H7 (cell line): ENCODE data around the gene ZCCHC18. TPM values are rescaled to one million over a fixed set of nuclear protein-coding genes. Genes with fewer than 3 reads are reported as not detected.

Experiments
- DNase-seq: peaks from one replicate; pipeline ENCODE4 v3.0.0; 2012
- H3K27me3 ChIP-seq: 2 replicates; pipeline ENCODE4 v1.6.0; 2011; ENCODE audit warnings: mild to moderate bottlenecking, low read length; ENCODE audit not compliant: control insufficient read depth, insufficient read depth
- H3K36me3 ChIP-seq: replicated peaks from 2 replicates; pipeline ENCODE4 v1.5.1; 2011; ENCODE audit warnings: low read length; ENCODE audit not compliant: control insufficient read depth, insufficient read depth
- H3K4me3 ChIP-seq: 2 replicates; pipeline ENCODE4 v1.5.1; 2011; ENCODE audit warnings: low read depth, mild to moderate bottlenecking, control low read depth, low read length, moderate library complexity; ENCODE audit not compliant: insufficient read depth
- total RNA-seq: library from RNA; depleted of rRNA; stranded (reverse); fragments of >200 nt; shearing (Covaris generic); gene quantifications from 2 replicates; pipeline ENCODE4 v1.2.3, GENCODE V29; 2014; rRNA removed

ZCCHC18 gene
- total RNA-seq, 1 experiment from 2014 or later, result 3.5 TPM

DNA sequence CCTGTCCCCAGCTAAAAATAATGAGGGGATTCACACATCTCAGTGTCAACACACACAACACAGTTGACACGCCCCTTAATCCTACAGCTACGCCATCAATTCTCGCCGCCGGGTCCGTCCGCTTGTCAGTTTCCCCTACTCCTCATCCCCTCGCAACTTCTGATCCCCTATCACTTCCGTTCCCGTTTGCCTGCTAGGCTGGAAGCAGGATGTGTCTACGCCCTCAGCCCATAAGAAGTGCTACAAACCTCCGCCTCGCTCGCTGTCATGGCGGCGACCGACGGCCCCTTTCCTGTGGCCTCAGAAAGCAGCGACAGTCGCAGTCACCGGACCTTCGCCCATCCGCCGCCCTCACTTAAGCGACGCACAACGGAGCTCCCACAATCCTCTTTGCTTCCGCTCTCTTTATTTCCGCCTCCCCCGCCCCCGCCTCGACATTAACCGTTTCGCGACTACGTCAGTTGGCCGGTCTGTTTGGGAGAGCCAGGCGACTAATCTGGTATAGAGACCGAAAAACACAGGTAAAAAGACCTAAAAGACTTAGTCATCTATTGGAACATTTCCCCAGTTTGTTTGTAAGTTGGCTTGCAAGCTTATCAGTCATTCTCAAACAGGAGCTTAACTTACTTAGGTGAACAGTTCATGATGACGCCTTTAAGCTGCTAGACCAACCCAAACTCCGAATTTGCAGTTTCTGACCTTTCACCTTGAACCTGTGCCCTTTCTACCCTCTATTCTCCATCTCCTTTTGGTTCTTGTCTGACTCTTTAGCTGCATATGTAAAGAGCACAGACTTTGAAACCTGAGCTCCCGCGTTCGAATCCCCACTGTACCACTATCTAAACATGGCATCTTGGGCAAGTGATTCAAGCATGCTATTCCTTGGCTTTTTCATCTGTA lies 44.6 kb downstream of the ZCCHC18 start, which contains the start of gene SLC25A53:
SLC25A53 (minus strand) TSS at position 380 of the 900 bp plus-strand sequence. CDS start 51,752 bp downstream, outside the sequence.
- peak; percentile 49 for DNase-seq
- Histone ChIP-seq H3K27me3 (no peaks in the 10 kb centered on the region), H3K36me3 (no peaks in the 10 kb centered on the region), H3K4me3 (peak within 1 kb of the TSS; percentile 51)

Other genes with a start within 250 kb of the ZCCHC18 start
- gene TMSB15B, start 149.9 kb upstream of the ZCCHC18 start, total RNA-seq, result 19.7 and 29.4 TPM in 2 replicates
- not detected in 2 replicates for gene H2BW1, start 98.8 kb upstream of the ZCCHC18 start, total RNA-seq
- gene H2BW2, start 72.6 kb upstream of the ZCCHC18 start, total RNA-seq, result not detected in 2 replicates
- 3.5 and 5.2 TPM in 2 replicates for gene TMSB15C, start 36.3 kb upstream of the ZCCHC18 start, total RNA-seq
- 2.2 and 2.3 TPM in 2 replicates for gene SLC25A53, start 44.5 kb downstream of the ZCCHC18 start, total RNA-seq
- 23.9 and 25.7 TPM in 2 replicates for gene FAM199X, start 53.9 kb downstream of the ZCCHC18 start, total RNA-seq
- not detected in 2 replicates for gene ESX1, start 142.4 kb downstream of the ZCCHC18 start, total RNA-seq